HepG2 (cell line): Measurements from ENCODE around the gene GALNT9. TPM values are rescaled to one million over a fixed set of nuclear protein-coding genes. Genes with fewer than 3 reads are reported as not detected.
A peak's percentile ranks its signal among the peaks of the same experiment; 100 is the strongest.

Experiments used
- HNRNPK ChIP-seq: fragments of 200-400 bp; formaldehyde crosslinking; IDR thresholded peaks from 2 replicates; pipeline ENCODE4 v1.6.1; 2018; ENCODE audit warnings: low read length, low read depth, moderate library complexity, mild to moderate bottlenecking; ENCODE audit not compliant: poor library complexity, severe bottlenecking
- KDM3A ChIP-seq: IDR thresholded peaks from 2 replicates; pipeline ENCODE4 v1.6.1; 2018; ENCODE audit warnings: low read depth, missing compliant biosample characterization
- RXRA ChIP-seq: sonication (generic); formaldehyde crosslinking; IDR thresholded peaks from 2 replicates; pipeline ENCODE4 v1.5.1; 2020; ENCODE audit warnings: missing genetic modification reagents
- SETDB1 ChIP-seq: sonication (generic); formaldehyde crosslinking; IDR thresholded peaks from 2 replicates; pipeline ENCODE4 v1.5.1; 2020; ENCODE audit warnings: missing genetic modification reagents, mild to moderate bottlenecking, borderline replicate concordance
- SP140L ChIP-seq: sonication (generic); formaldehyde crosslinking; IDR thresholded peaks from 2 replicates; pipeline ENCODE4 v1.4.0; 2020; ENCODE audit warnings: missing genetic modification reagents, borderline replicate concordance
- SPEN ChIP-seq: sonication (generic); formaldehyde crosslinking; IDR thresholded peaks from 2 replicates; pipeline ENCODE4 v1.5.1; 2020; ENCODE audit warnings: low read depth, mild to moderate bottlenecking, missing genetic modification reagents
- TMF1 ChIP-seq: sonication (generic); formaldehyde crosslinking; IDR thresholded peaks from 2 replicates; pipeline ENCODE4 v1.8.1; 2022; ENCODE audit warnings: low read depth, missing genetic modification reagents
- ZNF225 ChIP-seq: sonication (generic); formaldehyde crosslinking; IDR thresholded peaks from 2 replicates; pipeline ENCODE4 v1.4.0; 2020; ENCODE audit warnings: mild to moderate bottlenecking, missing genetic modification reagents
- ZNF501 ChIP-seq: sonication (generic); formaldehyde crosslinking; IDR thresholded peaks from 2 replicates; pipeline ENCODE4 v1.5.1; 2020; ENCODE audit warnings: mild to moderate bottlenecking, moderate library complexity, missing genetic modification reagents
- ZNF792 ChIP-seq: IDR thresholded peaks from 2 replicates; pipeline ENCODE4 v1.6.1; 2016
- ZSCAN9 ChIP-seq: IDR thresholded peaks from 2 replicates; pipeline ENCODE4 v1.6.1; 2016; ENCODE audit warnings: borderline replicate concordance
- polyA plus RNA-seq, 8 experiments: library from polyadenylated mRNA; depleted of rRNA in 3 of 8; stranded (reverse) in 7 of 8; unstranded in 1 of 8; fragments of >200 nt; fragmentation: Illumina TruSeq in 4 of 8; extraction: Trizol in 4 of 8; gene quantifications; 2 replicates each; pipeline versions ENCODE4 v1.2.1 to v1.2.3, GENCODE V29; 2011 to 2016; ENCODE audit warnings: low read depth in 4 of 8, missing spikeins in 1 of 8, mixed read lengths in 1 of 8; ENCODE audit not compliant: insufficient read depth in 1 of 8
- total RNA-seq, 5 experiments: library from RNA; depleted of rRNA; stranded (reverse); fragments of >200 nt; fragmentation: Illumina TruSeq; extraction: Trizol; gene quantifications; 2 replicates each; pipeline ENCODE4 v1.2.3, GENCODE V29; 2016; ENCODE audit warnings: low read depth in 1 of 5
- TF ChIP-seq, protein P1 (sequence below): sonication (generic); formaldehyde crosslinking; IDR thresholded peaks from 2 replicates; pipeline ENCODE4 v1.4.0; 2020; ENCODE audit warnings: mild to moderate bottlenecking, missing genetic modification reagents, borderline replicate concordance
- TF ChIP-seq, protein P2 (sequence below): sonication (generic); formaldehyde crosslinking; conservative IDR thresholded peaks from 2 replicates; pipeline ENCODE4 v1.8.0; 2022; ENCODE audit warnings: missing genetic modification reagents
- TF ChIP-seq, protein P3 (sequence below): sonication (generic); formaldehyde crosslinking; IDR thresholded peaks from 2 replicates; pipeline ENCODE4 v1.4.0; 2020; ENCODE audit warnings: missing genetic modification reagents
- TF ChIP-seq, protein P4 (sequence below): sonication (generic); formaldehyde crosslinking; IDR thresholded peaks from 2 replicates; pipeline ENCODE4 v1.9.0; 2022; ENCODE audit warnings: low read depth, missing genetic modification reagents
- TF ChIP-seq, protein P5 (sequence below): sonication (generic); formaldehyde crosslinking; IDR thresholded peaks from 2 replicates; pipeline ENCODE4 v1.5.0; 2020; ENCODE audit warnings: mild to moderate bottlenecking, missing genetic modification reagents, moderate library complexity

The GALNT9 gene
- total and polyA plus RNA-seq, 2 of the 13 experiments (the other 11 are each of a cell fraction or from before 2014, with no cell fraction given) = 0.04 TPM; not detected in 1

DNA sequence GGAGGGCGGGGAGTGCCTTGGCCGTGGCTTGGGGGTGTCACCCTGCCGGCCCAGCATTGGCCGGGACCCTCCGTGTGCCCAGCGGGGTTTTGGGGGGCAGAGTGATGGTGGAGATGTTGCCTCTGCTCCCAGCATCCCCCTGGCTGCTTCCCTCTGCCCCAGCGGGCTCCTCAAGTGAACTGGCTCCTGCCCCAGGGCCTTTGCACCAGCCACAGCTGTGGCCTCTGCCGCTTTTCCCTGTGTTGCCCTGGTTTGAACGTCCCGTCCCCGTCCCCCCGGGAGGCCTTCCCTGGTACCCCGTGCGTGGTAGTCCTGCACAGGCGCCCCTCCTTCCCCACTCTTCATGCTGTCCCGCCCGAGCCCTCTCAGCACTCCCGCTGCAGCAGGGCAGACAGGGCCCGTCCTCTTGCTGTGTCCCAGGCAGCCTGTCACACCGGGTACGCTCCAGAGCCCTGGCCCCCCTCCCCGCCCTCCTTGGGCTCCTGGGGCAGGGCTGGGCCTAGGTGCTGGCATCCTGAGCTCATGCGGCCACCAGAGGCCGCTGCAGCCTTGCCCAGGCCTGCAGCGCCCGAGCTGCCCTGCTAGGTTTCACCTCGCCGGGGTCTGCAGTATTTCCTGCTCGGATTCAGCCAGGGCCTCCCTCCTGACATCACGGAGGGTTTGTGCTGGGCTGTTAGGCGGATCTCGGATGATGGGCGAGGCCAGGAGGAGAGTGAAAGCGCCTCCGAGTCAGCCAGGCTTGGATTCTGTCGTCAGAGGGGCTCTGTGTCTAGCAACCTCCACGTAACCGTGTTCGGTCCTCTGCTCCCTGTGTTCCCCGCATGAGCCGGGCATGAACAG lies 175.7 kb downstream of the GALNT9 start (continued):
- TF ChIP-seq, protein P1, sequence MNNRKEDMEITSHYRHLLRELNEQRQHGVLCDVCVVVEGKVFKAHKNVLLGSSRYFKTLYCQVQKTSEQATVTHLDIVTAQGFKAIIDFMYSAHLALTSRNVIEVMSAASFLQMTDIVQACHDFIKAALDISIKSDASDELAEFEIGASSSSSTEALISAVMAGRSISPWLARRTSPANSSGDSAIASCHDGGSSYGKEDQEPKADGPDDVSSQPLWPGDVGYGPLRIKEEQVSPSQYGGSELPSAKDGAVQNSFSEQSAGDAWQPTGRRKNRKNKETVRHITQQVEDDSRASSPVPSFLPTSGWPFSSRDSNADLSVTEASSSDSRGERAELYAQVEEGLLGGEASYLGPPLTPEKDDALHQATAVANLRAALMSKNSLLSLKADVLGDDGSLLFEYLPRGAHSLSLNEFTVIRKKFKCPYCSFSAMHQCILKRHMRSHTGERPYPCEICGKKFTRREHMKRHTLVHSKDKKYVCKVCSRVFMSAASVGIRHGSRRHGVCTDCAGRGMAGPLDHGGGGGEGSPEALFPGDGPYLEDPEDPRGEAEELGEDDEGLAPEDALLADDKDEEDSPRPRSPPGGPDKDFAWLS (CRISPR knock-in tag) = no peak
- TF ChIP-seq, protein P2, sequence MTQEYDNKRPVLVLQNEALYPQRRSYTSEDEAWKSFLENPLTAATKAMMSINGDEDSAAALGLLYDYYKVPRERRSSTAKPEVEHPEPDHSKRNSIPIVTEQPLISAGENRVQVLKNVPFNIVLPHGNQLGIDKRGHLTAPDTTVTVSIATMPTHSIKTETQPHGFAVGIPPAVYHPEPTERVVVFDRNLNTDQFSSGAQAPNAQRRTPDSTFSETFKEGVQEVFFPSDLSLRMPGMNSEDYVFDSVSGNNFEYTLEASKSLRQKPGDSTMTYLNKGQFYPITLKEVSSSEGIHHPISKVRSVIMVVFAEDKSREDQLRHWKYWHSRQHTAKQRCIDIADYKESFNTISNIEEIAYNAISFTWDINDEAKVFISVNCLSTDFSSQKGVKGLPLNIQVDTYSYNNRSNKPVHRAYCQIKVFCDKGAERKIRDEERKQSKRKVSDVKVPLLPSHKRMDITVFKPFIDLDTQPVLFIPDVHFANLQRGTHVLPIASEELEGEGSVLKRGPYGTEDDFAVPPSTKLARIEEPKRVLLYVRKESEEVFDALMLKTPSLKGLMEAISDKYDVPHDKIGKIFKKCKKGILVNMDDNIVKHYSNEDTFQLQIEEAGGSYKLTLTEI (CRISPR knock-in tag) = no peak
- TF ChIP-seq HNRNPK (no peak), TMF1 (CRISPR knock-in tag) (no peak), SETDB1 (CRISPR knock-in tag) (peak; percentile 46; the same call in 1 of the 2 replicates), SP140L (CRISPR knock-in tag) (no peak), KDM3A (0 out of 2 replicates have a peak, but pooled peaks have one; percentile 57), ZNF501 (CRISPR knock-in tag) (peak; percentile 62; the same call in 1 of the 2 replicates), ZNF225 (CRISPR knock-in tag) (0 out of 2 replicates have a peak, but pooled peaks have one; percentile 17), ZNF792 (CRISPR knock-in tag) (no peak), SPEN (0 out of 2 replicates have a peak, but pooled peaks have one; percentile 29), RXRA (CRISPR knock-in tag) (peak; percentile 16; the same call in 1 of the 2 replicates), ZSCAN9 (CRISPR knock-in tag) (peak; percentile 30; the same call in 1 of the 2 replicates)
- TF ChIP-seq, protein P3, sequence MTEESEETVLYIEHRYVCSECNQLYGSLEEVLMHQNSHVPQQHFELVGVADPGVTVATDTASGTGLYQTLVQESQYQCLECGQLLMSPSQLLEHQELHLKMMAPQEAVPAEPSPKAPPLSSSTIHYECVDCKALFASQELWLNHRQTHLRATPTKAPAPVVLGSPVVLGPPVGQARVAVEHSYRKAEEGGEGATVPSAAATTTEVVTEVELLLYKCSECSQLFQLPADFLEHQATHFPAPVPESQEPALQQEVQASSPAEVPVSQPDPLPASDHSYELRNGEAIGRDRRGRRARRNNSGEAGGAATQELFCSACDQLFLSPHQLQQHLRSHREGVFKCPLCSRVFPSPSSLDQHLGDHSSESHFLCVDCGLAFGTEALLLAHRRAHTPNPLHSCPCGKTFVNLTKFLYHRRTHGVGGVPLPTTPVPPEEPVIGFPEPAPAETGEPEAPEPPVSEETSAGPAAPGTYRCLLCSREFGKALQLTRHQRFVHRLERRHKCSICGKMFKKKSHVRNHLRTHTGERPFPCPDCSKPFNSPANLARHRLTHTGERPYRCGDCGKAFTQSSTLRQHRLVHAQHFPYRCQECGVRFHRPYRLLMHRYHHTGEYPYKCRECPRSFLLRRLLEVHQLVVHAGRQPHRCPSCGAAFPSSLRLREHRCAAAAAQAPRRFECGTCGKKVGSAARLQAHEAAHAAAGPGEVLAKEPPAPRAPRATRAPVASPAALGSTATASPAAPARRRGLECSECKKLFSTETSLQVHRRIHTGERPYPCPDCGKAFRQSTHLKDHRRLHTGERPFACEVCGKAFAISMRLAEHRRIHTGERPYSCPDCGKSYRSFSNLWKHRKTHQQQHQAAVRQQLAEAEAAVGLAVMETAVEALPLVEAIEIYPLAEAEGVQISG (CRISPR knock-in tag) = 0 out of 2 replicates have a peak, but pooled peaks have one; percentile 31
- TF ChIP-seq, protein P4, sequence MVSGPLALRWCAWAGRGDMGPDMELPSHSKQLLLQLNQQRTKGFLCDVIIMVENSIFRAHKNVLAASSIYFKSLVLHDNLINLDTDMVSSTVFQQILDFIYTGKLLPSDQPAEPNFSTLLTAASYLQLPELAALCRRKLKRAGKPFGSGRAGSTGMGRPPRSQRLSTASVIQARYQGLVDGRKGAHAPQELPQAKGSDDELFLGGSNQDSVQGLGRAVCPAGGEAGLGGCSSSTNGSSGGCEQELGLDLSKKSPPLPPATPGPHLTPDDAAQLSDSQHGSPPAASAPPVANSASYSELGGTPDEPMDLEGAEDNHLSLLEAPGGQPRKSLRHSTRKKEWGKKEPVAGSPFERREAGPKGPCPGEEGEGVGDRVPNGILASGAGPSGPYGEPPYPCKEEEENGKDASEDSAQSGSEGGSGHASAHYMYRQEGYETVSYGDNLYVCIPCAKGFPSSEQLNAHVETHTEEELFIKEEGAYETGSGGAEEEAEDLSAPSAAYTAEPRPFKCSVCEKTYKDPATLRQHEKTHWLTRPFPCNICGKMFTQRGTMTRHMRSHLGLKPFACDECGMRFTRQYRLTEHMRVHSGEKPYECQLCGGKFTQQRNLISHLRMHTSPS (CRISPR knock-in tag) = 0 out of 2 replicates have a peak, but pooled peaks have one; percentile 11
- TF ChIP-seq, protein P5, sequence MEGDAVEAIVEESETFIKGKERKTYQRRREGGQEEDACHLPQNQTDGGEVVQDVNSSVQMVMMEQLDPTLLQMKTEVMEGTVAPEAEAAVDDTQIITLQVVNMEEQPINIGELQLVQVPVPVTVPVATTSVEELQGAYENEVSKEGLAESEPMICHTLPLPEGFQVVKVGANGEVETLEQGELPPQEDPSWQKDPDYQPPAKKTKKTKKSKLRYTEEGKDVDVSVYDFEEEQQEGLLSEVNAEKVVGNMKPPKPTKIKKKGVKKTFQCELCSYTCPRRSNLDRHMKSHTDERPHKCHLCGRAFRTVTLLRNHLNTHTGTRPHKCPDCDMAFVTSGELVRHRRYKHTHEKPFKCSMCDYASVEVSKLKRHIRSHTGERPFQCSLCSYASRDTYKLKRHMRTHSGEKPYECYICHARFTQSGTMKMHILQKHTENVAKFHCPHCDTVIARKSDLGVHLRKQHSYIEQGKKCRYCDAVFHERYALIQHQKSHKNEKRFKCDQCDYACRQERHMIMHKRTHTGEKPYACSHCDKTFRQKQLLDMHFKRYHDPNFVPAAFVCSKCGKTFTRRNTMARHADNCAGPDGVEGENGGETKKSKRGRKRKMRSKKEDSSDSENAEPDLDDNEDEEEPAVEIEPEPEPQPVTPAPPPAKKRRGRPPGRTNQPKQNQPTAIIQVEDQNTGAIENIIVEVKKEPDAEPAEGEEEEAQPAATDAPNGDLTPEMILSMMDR = peak; percentile 96
